HL-60 (cell line): Measurements from ENCODE around the gene ELOB.

Experiments
- POLR2AphosphoS5 ChIP-seq: IDR thresholded peaks from 2 replicates; pipeline ENCODE4 v1.6.1; 2012; ENCODE audit warnings: low read depth
- TF ChIP-seq, protein P1 (sequence below): IDR thresholded peaks from one replicate; pipeline ENCODE4 v1.5.1; 2011; ENCODE audit warnings: low read length, control low read depth, inconsistent platforms; ENCODE audit not compliant: insufficient read depth
- TF ChIP-seq, protein P2 (sequence below): IDR thresholded peaks from 2 replicates; pipeline ENCODE4 v1.6.1; 2012; ENCODE audit warnings: low read depth; ENCODE audit not compliant: insufficient replicate concordance

DNA sequence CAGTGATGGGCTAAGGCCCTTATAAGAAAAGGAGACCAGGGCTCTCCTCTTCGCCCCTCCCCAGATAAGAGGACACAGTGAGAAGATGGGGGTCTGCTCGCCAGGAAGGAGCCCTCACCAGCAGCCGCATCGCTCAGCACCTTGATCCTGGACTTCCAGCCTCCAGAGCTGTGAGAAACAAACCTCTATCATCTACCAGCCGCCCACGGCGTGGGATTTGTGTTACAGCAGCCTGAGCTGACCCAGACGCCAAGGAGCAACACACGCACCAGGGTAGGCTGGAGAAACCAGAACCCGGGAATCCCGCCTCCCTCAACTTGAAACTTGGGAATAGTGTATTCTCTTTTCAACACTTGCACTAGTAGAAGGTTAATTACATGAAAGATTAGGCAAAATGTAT, 48.8 kb upstream of the ELOB start:
- no peak for TF ChIP-seq POLR2AphosphoS5
- TF ChIP-seq, protein P1, sequence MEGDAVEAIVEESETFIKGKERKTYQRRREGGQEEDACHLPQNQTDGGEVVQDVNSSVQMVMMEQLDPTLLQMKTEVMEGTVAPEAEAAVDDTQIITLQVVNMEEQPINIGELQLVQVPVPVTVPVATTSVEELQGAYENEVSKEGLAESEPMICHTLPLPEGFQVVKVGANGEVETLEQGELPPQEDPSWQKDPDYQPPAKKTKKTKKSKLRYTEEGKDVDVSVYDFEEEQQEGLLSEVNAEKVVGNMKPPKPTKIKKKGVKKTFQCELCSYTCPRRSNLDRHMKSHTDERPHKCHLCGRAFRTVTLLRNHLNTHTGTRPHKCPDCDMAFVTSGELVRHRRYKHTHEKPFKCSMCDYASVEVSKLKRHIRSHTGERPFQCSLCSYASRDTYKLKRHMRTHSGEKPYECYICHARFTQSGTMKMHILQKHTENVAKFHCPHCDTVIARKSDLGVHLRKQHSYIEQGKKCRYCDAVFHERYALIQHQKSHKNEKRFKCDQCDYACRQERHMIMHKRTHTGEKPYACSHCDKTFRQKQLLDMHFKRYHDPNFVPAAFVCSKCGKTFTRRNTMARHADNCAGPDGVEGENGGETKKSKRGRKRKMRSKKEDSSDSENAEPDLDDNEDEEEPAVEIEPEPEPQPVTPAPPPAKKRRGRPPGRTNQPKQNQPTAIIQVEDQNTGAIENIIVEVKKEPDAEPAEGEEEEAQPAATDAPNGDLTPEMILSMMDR, result no peak
- TF ChIP-seq, protein P2, sequence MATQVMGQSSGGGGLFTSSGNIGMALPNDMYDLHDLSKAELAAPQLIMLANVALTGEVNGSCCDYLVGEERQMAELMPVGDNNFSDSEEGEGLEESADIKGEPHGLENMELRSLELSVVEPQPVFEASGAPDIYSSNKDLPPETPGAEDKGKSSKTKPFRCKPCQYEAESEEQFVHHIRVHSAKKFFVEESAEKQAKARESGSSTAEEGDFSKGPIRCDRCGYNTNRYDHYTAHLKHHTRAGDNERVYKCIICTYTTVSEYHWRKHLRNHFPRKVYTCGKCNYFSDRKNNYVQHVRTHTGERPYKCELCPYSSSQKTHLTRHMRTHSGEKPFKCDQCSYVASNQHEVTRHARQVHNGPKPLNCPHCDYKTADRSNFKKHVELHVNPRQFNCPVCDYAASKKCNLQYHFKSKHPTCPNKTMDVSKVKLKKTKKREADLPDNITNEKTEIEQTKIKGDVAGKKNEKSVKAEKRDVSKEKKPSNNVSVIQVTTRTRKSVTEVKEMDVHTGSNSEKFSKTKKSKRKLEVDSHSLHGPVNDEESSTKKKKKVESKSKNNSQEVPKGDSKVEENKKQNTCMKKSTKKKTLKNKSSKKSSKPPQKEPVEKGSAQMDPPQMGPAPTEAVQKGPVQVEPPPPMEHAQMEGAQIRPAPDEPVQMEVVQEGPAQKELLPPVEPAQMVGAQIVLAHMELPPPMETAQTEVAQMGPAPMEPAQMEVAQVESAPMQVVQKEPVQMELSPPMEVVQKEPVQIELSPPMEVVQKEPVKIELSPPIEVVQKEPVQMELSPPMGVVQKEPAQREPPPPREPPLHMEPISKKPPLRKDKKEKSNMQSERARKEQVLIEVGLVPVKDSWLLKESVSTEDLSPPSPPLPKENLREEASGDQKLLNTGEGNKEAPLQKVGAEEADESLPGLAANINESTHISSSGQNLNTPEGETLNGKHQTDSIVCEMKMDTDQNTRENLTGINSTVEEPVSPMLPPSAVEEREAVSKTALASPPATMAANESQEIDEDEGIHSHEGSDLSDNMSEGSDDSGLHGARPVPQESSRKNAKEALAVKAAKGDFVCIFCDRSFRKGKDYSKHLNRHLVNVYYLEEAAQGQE, result no peak
